Measurements from ENCODE around the gene MFAP2.

MFAP2 gene

DNA sequence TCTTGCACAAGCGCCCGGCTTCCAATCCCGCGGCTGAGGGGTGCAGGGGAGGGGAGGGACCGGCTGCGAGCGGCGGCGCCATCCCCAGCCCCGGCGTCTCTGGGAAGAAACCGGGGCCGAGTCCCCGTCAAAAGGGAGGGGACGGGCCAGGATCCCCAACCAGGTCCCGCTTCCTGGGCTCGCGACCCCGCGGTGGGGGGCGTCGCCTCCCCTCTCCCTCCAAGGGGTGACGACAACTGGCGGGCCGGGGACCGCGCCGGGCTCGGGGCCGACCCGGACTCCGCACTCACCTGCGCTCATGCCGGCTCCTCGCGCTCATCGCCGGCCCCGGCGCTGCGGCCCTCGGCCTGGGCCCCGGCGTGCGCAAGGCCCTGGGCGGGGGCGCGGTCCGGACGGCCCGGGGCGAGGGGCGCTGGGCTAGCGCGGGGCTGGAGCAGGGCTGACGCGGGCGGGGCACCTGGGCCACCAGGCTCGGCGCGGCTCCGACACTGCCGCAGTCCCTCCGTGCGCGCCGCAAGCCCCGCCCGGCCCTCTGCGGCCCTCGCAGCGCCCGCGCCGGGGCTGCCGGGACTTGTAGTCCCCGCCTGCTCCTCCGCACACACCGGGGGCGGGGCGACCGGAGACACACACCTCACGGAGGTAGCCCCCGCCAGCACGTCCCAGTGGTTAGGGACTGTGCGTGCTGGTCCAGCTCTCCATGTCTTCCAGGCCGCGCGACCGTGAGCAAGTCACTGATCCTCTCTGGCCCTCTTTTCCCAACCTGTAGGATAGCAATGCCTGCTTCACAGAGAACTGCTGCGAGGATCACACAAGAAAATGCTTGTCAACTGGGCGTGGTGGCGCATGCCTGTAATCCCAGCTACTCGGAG is 31.3 kb upstream of the MFAP2 start, which contains the start of gene ATP13A2:
Gene ATP13A2 (minus strand): TSS at position 490 of the 869 bp plus-strand sequence. CDS start 190 bp downstream, at position 300.
- H3K4me1 Mint-ChIP-seq, result peaks cover 47% of the 10 kb centered on the region

DNA sequence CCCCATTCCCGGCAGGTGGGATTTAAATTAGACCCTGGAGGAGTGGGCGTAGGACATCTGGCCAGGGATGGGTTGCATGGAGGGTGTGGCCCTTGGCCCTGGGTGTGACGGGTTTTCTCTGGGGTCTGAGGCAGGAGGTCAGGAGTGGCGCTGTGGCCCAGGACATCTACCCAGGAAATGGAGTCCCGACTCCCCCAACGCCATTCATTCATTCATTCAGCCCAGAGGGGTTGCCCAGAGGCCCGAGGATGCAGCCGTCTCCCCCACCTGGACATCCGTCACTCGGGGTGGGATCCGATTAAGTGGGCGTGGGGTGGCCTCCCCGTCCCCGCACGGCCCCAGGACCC is 30.6 kb upstream of the MFAP2 start:
- no peaks in the 10 kb centered on the region for H3K9me3 Mint-ChIP-seq
- peak overlapping the region; percentile 83 for H3K4me3 Mint-ChIP-seq
- H3K27ac Mint-ChIP-seq, result no peak overlapping the region
- H3K36me3 Mint-ChIP-seq (ENCODE audit: low read depth), result no peaks in the 10 kb centered on the region
- peaks cover 41% of the 10 kb centered on the region for H3K4me1 Mint-ChIP-seq
- TF ChIP-seq CTCF (IDR thresholded peaks at IDR 0.05), result no peak
- no peak for DNase-seq
- peaks cover 10% of the 10 kb centered on the region for H3K27me3 Mint-ChIP-seq (ENCODE audit: low read depth, poor library complexity)

More for the DNA sequence above, 31.3 kb upstream of the MFAP2 start, which contains the start of gene ATP13A2:
- Mint-ChIP-seq H3K36me3 (ENCODE audit: low read depth) (peaks cover 5% of the 10 kb centered on the region), H3K27ac (no peak within 1 kb of the TSS), H3K4me3 (peak within 1 kb of the TSS; percentile 84), H3K9me3 (no peaks in the 10 kb centered on the region), H3K27me3 (ENCODE audit: low read depth, poor library complexity) (peaks cover 10% of the 10 kb centered on the region)
- peak; percentile 87 for DNase-seq
- no peak for TF ChIP-seq CTCF (IDR thresholded peaks at IDR 0.05)

DNA sequence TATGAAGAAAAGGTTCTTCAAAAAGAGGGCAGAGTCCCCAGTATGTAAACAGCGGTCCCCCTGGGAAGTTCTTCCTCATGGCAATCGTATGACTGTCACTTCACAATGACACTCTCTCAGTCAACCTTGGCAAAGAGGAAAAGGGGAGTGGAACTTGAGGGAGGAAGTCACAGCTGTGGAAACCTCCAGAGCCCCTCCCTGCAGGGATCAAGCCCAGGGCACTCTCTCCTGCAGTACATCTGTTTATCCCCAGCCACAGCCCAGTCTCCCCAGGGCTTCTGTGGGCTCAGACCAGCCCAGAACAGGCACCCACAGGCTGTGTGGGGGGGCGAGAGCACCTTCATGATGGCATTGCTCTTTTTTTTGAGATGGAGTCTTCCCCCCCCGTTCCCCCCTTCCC is 29.3 kb upstream of the MFAP2 start:
- peaks cover 37% of the 10 kb centered on the region for H3K4me1 Mint-ChIP-seq
- no peak overlapping the region for H3K27ac Mint-ChIP-seq
- DNase-seq, result no peak
- peaks cover 10% of the 10 kb centered on the region for H3K27me3 Mint-ChIP-seq (ENCODE audit: low read depth, poor library complexity)
- no peaks in the 10 kb centered on the region for H3K36me3 Mint-ChIP-seq (ENCODE audit: low read depth)
- H3K9me3 Mint-ChIP-seq, result no peaks in the 10 kb centered on the region
- no peak overlapping the region for H3K4me3 Mint-ChIP-seq
- TF ChIP-seq CTCF (IDR thresholded peaks at IDR 0.05), result no peak

DNA sequence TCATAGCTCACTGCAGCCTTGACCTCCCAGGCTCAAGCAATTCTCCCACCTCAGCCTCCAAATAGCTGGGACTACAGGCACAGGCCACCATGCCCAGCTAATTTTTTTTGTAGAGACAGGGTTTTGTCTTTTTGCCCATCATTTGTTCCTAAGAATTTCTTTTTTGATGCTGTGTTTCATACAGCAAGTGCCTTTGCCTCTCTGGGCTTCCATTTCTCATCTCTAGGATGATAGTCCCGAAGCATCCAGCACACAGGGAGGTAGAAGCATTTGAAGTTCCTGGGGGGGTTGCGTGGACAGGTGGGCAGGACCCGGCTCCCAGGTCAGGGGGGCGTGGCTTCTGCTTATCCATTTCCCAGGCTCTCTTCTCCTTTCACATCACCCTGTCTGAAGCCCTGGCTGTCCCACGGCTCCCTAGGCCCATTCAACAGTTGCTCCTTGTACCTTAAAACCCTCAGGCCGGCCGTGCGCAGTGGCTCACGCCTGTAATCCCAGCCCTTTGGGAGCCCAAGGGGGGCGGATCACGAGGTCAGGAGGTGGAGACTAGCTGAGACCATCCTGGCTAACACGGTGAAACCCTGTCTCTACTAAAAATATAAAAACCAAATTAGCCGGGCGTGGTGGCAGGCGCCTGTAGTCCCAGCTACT is 27.9 kb upstream of the MFAP2 start:
- Mint-ChIP-seq H3K4me1 (peaks cover 28% of the 10 kb centered on the region), H3K36me3 (ENCODE audit: low read depth) (no peaks in the 10 kb centered on the region), H3K27ac (no peak overlapping the region), H3K9me3 (no peaks in the 10 kb centered on the region), H3K4me3 (no peak overlapping the region), H3K27me3 (ENCODE audit: low read depth, poor library complexity) (peaks cover 9% of the 10 kb centered on the region)
- no peak for DNase-seq
- TF ChIP-seq CTCF (IDR thresholded peaks at IDR 0.05), result no peak

DNA sequence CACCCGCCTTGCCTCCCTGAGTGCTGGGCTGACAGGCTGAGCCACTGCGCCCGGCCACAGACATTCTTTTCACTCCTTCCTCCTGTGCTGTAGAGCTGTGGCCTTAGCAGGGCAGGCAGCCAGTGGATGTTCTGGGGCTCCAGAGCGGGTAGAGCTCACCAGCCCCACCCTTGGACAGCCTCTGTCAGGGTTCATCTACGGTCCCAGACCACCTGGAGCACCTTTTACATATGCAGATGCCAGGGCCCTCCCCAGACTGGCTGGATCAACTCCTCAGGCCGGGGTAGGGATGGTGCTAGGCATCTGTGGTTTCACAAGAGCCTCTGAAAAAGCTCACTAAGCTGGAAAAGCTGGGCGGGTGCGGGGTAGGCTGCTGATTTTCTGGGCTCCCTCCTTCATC is 26.7 kb upstream of the MFAP2 start:
- no peak for TF ChIP-seq CTCF (IDR thresholded peaks at IDR 0.05)
- H3K27me3 Mint-ChIP-seq (ENCODE audit: low read depth, poor library complexity), result no peaks in the 10 kb centered on the region
- H3K4me3 Mint-ChIP-seq, result no peak overlapping the region
- H3K9me3 Mint-ChIP-seq, result no peaks in the 10 kb centered on the region
- no peaks in the 10 kb centered on the region for H3K36me3 Mint-ChIP-seq (ENCODE audit: low read depth)
- no peak for DNase-seq
- peaks cover 16% of the 10 kb centered on the region for H3K4me1 Mint-ChIP-seq
- H3K27ac Mint-ChIP-seq, result no peak overlapping the region

Measured in nephron progenitor cell (in vitro differentiated cells).